ENCODE data around the gene NR1I3.
A peak's percentile ranks its signal among the peaks of the same experiment; 100 is the strongest.

The NR1I3 gene

DNA sequence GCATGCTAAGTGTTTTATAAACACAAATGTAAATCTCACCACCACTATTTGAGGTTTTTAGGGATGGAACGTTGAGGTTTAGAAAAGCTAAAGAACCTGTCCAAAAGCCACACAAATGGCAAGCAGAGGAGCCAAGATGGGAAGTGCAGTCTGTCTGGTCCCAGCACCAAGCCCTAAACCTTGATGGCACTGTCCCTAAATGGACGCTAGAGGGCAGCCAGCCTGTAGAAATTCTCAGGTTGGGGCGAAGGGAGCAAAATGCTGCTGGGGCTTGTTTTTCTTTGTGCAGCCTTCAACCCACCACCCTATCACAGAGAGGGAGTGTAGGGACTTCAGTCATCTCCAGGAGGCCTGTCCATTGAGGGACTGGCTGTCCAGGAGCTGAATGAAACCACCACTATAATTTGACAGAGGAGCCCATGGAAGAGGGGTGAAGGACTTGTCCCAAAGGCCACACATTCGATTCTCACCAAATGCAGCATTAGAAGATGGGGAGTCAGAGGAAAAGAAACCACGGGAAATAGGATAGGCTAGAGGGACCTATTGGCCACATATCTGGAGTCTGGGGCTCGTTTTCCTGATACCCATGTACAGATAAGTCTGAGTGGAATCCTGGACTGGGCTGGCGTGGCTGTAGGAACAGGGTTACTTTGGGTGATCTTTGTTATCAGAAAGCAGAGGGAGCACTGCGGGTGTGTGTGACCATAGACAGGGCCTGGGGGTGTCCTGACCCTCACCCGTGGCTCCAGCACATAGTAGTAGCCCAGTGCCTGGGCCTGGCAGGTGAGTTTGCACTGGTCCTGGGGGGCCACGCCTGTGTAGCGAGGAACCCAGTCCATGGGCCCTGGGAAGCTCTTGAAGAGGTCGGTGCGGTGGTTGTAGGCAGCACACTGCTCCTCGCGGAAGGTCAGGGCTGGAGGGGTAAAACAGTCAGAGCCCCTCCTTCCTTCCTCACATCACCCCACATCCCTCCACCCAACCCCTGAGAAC lies 45.2 kb downstream of the NR1I3 start:
- DNase-seq = peak; percentile 55

DNA sequence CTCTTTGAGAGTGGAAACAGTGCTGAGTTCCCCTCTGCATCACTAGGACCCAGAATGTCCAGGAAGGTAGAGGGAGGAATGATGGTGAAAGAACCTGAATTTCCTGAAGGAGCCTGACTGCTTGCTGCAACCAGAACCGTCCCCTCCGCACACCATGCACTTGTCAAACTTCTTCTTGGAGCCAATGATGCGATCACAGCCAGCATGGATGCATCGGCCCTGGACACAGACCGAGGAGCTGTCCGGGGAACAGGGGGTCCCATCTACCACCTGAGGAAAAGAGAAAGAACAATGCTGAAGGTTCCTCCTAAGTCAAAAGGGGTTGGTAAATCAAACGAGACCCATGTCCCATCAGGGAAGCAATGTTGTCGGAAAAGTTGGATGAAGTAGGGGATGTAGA lies 46.0 kb downstream of the NR1I3 start:
- no peak for DNase-seq

DNA sequence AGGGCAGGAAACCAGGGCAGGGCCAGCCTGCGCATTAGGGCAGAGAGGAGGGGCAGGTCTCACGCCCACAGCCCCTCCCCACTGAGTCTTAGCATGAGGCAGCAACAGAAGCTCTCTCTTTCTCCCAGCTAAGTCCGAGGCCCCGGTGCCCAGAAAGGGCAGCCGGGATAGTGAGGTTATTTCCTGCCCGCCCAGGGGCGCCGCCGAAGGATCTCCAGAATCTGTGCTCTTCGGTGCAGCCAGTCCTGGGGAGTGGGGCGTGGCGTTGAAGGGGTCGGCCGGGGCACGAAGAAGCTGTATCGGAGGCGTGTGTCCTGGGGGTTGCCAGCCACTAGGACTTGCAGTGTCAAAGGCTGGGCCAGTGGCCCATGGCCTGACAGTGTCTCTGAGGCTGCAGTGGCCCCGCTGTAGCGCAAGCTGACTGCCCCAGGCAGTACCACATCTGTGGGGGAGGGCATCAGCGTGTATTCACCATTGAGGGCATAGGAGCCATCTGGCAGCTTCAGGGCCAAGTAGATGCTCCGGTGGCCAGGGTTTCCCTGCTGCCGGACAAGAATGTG lies 47.0 kb downstream of the NR1I3 start:
- no peak for DNase-seq

DNA sequence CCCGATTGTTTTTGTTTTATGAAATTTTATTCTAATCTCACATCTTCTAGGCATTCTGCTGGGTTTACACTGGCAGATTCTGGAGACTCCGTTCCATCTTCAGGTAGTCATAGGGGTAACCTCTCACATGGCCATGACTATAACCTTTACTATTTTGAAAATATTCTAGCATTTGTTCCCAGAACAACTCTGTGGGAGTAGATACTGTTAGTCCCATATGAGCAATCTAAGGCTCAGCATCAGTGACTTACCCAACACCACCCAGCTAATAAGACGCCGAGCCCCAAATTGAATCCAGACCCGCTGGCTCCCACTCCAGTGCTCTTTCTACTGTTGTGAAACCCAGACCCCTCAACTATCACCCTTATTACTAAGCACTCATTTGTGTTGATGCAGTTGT lies 49.0 kb downstream of the NR1I3 start:
- no peak for DNase-seq

DNA sequence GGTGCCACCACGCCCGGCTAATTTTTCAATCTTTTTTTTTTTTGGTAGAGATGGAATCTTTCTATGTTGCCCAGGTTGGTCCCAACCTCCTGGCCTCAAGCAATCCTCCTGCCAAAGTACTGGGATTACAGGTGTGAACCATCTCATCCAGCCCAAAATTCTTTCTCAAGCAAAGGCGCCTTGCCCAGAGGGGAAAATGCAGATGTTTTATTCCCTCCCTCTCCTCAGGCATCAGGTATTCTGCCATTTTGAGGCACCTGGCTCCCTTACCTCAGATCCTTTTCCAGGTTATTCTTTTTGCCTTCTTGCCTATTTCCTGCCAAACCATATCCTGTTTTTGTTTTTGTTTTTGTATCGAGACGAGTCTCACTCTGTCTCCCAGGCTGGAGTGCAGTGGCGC lies 49.6 kb downstream of the NR1I3 start:
- no peak for DNase-seq

DNA sequence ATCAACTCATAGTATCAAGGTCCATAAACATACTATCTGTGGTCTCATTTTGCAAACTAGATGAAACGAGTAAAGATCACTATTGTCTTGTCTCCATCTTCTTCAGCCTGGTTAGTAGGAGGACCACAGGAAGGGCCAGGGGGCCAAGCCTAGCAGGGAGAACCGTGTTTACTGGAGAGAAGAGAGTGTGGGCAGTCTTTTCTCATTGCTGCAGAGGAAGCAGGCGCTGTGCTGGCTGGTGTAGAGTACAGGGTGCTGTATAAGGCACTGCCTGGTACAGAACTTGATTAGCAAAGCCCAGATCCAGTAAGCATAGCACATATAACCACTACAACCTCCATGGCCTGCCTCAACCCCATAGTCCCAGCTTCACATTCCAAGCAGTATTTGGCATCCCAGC lies 50.7 kb downstream of the NR1I3 start:
- DNase-seq = no peak

DNA sequence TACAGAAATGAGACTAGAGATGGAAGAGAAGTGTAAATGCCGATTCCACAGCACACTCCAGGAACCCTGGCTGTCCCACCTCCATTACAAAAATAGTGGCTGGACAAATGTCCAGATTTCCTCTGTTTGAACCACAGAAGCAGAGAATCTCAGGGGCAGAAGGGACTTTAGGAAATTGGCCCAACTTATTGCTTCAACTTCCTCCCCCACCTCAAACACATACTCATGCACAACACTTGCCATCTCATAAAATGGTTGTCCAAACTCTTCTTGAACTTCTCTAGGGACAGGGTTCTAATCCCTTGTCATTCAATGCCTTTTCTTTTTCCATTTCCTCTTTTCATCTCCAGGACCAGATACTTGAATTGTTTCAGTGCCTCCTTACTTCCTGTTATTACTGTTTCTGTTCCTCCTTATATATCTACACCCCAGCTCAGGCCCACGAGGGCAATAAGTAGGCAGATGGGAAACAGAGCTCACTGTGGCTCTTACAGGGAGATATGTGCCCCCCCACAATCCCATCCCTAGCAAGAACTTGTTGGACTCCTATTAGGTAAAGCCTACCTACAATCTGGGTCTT lies 52.2 kb downstream of the NR1I3 start:
- no peak for DNase-seq

DNA sequence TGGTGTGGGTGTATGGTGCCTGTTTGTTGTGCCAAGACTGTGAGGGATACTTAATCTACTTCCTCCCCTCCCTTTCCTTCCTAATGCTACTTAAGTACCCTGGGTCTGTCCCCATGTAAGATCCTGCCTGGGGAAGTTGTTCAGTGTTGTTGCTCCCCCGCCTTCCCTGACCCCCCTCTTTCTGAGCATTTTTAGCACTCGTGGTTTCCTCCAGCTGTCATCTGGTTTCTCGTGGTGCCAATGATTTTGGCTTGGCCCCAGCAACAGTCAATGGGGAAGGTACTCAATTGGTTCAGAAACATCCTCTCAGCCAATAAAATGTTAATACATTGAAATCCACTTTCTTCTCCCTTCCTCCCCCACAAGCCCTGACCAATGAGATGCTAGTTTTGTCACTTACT lies 52.7 kb downstream of the NR1I3 start:
- peak; percentile 67 for DNase-seq

DNA sequence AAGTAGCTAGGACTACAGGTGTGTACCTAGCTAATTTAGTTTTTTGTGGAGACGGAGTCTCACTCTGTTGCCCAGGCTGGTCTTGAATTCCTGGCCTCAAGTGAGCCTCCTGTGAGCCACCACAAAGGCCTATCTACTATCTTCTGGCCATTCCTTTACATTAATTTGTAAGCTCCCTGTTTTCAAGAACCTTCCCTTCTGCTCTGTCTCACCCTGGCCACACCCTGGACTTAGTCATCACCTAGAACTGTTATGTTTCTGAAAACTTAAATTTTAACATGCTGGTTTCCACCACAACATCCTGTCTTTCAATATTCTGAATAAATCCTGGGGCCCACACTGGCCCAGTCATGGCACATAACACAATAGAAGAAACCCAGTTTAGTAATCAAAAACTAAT lies 55.8 kb downstream of the NR1I3 start:
- DNase-seq = peak; percentile 64

DNA sequence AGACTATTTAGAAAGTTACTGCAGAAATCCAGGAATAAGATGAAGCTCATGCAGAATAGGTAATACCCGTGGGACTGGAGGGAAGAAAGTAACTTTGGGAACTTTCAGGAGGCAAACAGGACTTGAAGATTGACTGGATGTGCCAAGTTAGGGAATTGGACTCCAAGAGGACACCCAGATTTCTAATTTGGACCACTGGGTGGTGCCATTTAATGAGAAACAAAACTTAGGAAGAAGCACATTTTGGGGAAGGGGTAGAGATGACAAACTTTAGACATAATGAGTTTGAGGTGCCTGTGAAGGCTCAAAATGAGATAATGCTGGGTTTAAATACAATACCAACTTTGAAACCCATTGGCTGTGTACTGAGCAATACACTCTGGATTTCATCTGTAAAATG lies 57.4 kb downstream of the NR1I3 start:
- DNase-seq = no peak

DNA sequence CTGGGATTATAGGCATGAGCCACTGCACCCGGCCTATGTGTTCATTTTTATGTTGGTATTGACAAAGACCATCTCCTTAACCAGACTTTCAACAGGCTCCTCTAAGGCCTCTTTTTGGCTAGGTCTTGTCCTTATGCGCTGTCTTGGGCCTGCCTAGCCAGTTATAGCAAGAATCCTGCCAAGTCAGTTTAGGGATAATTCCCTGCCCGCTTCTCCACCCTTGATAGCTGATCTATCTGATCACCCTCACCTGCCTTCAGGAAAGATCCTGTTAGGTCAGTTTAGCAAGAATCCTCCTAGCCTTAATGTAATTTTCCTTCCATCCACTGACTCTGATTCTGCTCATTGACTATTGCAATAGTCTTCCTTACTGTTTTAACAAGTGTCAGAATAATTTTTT lies 58.3 kb downstream of the NR1I3 start:
- DNase-seq = no peak
